AG04449 (cell line): ENCODE data around the gene BICDL2.
A peak's percentile ranks its signal among the peaks of the same experiment; 100 is the strongest.

Experiments used
- CTCF ChIA-PET: fragments of 350-600 bp; formaldehyde crosslinking; extraction: SDS; loops from one replicate; lab custom pipeline; 2021; ENCODE audit warnings: antibody characterized with exemption; lab: Yijun Ruan, JAX
- POLR2A ChIA-PET: fragments of 400-600, 350-600 bp; formaldehyde crosslinking; extraction: SDS; loops from one replicate; lab custom pipeline; 2020; ENCODE audit warnings: antibody characterized with exemption, inconsistent platforms; lab: Yijun Ruan, JAX
- DNase-seq: peaks from one replicate; pipeline ENCODE4 v3.0.0-alpha.2; 2010; ENCODE audit warnings: low read depth, low spot score
- H3K4me3 ChIP-seq: 2 replicates; pipeline ENCODE4 v1.5.1; 2011; ENCODE audit warnings: low read depth, mild to moderate bottlenecking, control low read depth, low read length
- TF ChIP-seq, protein P1 (sequence below): IDR thresholded peaks from one replicate; pipeline ENCODE4 v1.5.1; 2011; ENCODE audit warnings: mild to moderate bottlenecking, moderate library complexity, low read length, control low read depth, inconsistent platforms; ENCODE audit not compliant: insufficient read depth; ENCODE audit errors: missing control alignments

The BICDL2 gene

DNA sequence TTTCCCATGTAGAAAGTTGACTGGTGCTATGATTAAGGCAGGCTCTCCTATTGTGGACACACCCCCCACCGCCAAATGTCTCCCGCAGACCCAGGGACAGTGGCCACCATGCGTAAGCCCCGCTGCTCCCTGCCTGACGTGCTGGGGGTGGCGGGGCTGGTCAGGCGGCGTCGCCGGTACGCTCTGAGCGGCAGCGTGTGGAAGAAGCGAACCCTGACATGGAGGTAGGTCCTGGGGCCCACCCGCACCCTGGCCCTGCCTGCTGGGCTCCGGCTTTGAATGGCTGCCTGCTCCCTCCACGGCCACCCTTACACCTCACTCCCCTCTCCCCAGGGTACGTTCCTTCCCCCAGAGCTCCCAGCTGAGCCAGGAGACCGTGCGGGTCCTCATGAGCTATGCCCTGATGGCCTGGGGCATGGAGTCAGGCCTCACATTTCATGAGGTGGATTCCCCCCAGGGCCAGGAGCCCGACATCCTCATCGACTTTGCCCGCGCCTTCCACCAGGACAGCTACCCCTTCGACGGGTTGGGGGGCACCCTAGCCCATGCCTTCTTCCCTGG is 13.3 kb upstream of the BICDL2 start:
- DNase-seq: no peak
- TF ChIP-seq, protein P1, sequence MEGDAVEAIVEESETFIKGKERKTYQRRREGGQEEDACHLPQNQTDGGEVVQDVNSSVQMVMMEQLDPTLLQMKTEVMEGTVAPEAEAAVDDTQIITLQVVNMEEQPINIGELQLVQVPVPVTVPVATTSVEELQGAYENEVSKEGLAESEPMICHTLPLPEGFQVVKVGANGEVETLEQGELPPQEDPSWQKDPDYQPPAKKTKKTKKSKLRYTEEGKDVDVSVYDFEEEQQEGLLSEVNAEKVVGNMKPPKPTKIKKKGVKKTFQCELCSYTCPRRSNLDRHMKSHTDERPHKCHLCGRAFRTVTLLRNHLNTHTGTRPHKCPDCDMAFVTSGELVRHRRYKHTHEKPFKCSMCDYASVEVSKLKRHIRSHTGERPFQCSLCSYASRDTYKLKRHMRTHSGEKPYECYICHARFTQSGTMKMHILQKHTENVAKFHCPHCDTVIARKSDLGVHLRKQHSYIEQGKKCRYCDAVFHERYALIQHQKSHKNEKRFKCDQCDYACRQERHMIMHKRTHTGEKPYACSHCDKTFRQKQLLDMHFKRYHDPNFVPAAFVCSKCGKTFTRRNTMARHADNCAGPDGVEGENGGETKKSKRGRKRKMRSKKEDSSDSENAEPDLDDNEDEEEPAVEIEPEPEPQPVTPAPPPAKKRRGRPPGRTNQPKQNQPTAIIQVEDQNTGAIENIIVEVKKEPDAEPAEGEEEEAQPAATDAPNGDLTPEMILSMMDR: no peak
- H3K4me3 ChIP-seq: no peak overlapping the region
- ChIA-PET CTCF (interaction anchor here (0.7 to 4.2 kb wide), 3 partner anchors 9 to 79 kb away, joined by 3 to 56 read pairs (median 5); no protein-coding TSS in a partner anchor), POLR2A (interaction anchor here (0.6 kb wide), 1 partner anchor 43 kb away, joined by 4 read pairs; no protein-coding TSS in a partner anchor)

DNA sequence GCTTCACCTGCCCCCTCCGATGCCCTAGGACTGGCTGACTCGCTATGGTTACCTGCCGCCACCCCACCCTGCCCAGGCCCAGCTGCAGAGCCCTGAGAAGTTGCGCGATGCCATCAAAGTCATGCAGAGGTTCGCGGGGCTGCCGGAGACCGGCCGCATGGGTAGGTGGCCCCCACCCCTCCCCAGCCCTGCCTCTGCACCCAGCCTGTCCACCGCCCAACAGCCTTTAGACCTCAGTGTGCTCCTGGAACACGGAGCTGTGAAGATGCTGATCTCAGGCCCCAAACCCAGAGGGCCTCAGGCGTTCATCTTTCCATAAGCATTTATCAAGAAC is 10.6 kb upstream of the BICDL2 start:
- ChIA-PET CTCF (interaction anchor here (2.2 to 4.2 kb wide), 4 partner anchors 12 to 83 kb away, joined by 13 to 56 read pairs (median 28); no protein-coding TSS in a partner anchor), POLR2A (interaction anchor here (1.0 to 1.4 kb wide), 2 partner anchors 20 to 22 kb away, joined by 3 read pairs; no protein-coding TSS in a partner anchor)
- TF ChIP-seq, protein P1: no peak
- DNase-seq: no peak
- H3K4me3 ChIP-seq: no peak overlapping the region

DNA sequence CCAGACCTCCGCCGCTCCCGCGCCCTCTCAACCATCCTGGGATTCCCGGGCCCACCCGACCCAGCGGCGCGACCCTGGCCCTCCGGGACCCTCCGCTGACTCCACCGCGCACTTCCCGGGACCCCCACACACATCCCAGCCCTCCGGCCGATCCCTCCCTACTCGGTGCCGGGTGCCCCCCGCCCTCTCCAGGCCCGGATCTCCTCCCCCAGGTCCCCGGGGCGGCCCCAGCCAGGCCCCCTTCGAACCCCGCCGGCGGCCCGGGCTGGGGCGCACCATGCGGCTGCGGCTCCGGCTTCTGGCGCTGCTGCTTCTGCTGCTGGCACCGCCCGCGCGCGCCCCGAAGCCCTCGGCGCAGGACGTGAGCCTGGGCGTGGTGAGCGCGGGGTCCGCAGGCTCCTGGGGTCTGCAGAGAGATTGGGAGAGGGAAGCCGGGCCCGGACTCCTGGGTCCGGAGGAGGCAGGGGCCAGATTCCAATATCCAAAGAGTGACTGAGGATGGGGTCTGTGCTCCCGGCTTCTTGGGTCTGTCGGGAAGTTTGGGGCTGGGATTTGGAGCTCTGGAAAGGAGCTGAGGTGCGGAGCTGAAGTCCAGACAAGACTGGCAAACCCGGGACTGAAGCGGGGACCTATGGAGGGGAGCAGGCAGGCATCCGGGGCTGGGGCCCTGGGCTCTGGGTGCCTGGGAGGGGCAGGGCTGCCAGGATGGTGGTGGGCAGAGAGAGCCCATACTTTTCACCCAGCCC is 10.1 kb upstream of the BICDL2 start:
- CTCF ChIA-PET: interaction anchor here (2.9 to 4.2 kb wide), 3 partner anchors 12 to 18 kb away, joined by 13 to 56 read pairs (median 44); no protein-coding TSS in a partner anchor
- no peak for DNase-seq
- TF ChIP-seq, protein P1: no peak
- POLR2A ChIA-PET: interaction anchor here (1.0 to 1.4 kb wide), 2 partner anchors 19 to 22 kb away, joined by 3 read pairs; no protein-coding TSS in a partner anchor
- no peak overlapping the region for H3K4me3 ChIP-seq

DNA sequence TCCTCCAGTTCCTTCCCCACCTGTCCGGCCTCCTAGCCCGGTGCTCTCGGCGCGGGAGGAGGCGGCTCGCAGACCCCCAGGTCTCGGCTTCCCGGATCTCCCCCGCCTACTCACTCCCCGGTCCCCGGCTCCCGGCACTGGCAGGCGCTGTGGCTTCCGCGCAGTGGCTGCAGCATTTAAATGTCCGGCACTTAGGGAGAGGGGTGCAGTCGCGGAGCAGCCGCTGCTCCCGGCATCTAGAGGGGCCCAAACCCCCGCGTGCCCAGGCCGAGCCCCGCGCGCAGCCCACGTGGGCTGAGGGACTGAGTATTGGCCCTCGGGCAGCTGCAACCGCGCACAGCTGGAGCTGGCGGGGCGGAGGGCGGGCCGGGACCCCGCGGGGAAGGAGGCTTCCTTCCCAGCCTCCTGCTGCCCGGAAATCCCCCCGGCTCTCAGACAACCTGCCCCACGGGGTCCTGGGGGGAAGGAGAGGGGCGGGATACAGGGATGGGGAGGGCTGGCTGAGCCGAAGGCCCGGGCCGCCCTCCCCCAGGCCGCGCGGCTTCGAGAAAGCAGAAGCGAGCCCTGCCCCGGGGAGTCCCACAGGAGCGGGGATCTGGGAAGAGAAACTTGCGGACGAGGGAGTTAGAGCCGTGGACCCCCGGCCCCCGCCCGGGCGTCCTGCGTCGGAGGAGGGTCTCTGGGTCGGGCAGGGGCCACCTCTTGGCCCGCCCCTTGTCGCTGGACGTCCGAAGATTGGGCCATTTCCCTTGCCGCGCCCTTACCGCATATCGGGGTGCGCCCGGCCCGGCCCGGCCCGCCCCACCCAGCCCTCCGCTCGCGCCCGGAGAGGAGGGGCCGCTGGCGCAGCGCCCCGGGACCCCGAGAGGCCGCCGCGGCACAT is 9.3 kb upstream of the BICDL2 start, which contains the start of gene MMP25:
TSS of gene MMP25 (plus strand) at position 804 of the 883 bp plus-strand sequence. CDS start 357 bp downstream, outside the sequence.
- POLR2A ChIA-PET: interaction anchor here (0.6 to 1.1 kb wide), 2 partner anchors 15 to 23 kb away, joined by 3 to 4 read pairs; no protein-coding TSS in a partner anchor
- H3K4me3 ChIP-seq: peak within 1 kb of the TSS; percentile 43
- DNase-seq: no peak
- TF ChIP-seq, protein P1: no peak
- CTCF ChIA-PET: interaction anchor here (0.7 to 9.7 kb wide), 3 partner anchors 13 to 83 kb away, joined by 3 to 146 read pairs (median 6); no protein-coding TSS in a partner anchor

DNA sequence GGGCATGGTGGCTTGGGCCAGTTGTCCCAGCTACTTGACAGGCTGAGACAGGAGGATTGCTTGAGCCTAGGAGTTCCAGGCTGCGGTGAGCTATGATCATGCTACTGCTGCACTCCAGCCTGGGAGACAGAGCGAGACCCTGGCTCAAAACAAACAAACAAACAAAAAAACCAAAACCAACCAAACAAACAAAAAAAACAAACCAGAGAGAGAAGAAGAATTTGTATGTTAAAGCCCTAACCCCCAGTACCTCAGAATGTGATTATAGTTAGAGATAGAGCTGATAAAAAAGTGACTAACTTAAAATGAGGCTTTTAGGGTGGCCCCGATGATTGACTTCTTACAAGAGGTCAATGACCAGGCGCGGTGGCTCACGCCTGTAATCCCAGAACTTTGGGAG is 8.0 kb upstream of the BICDL2 start:
- TF ChIP-seq, protein P1: no peak
- no peak overlapping the region for H3K4me3 ChIP-seq
- DNase-seq: no peak
- POLR2A ChIA-PET: no interaction called here
- CTCF ChIA-PET: interaction anchor here (0.5 to 9.7 kb wide), 4 partner anchors 13 to 84 kb away, joined by 3 to 146 read pairs (median 8); no protein-coding TSS in a partner anchor
